HEK293 (cell line): ENCODE measurements around the gene KCTD14.

ENCODE experiments used
- GLIS2 ChIP-seq: fragments of 450-650 bp; formaldehyde crosslinking; IDR thresholded peaks from 2 replicates; pipeline ENCODE4 v1.5.1; 2016; ENCODE audit warnings: missing biosample characterization, missing genetic modification characterization
- KLF10 ChIP-seq: fragments of 450-650 bp; IDR thresholded peaks from 2 replicates; pipeline ENCODE4 v1.5.1; 2018; ENCODE audit warnings: missing biosample characterization, mild to moderate bottlenecking, missing genetic modification characterization
- KLF7 ChIP-seq: fragments of 450-650 bp; formaldehyde crosslinking; IDR thresholded peaks from 2 replicates; pipeline ENCODE4 v1.5.1; 2016; ENCODE audit warnings: missing biosample characterization, missing genetic modification characterization, borderline replicate concordance
- KLF9 ChIP-seq: fragments of 450-650 bp; formaldehyde crosslinking; IDR thresholded peaks from 2 replicates; pipeline ENCODE4 v1.5.1; 2016; ENCODE audit warnings: missing biosample characterization, missing genetic modification characterization, low read depth
- SALL2 ChIP-seq: fragments of 450-650 bp; formaldehyde crosslinking; IDR thresholded peaks from 2 replicates; pipeline ENCODE4 v1.5.0; 2017; ENCODE audit warnings: missing biosample characterization, mild to moderate bottlenecking, missing genetic modification characterization, borderline replicate concordance
- TSHZ1 ChIP-seq: fragments of 450-650 bp; formaldehyde crosslinking; IDR thresholded peaks from 2 replicates; pipeline ENCODE4 v1.5.1; 2016; ENCODE audit warnings: missing biosample characterization, missing genetic modification characterization, borderline replicate concordance
- ZBTB21 ChIP-seq: fragments of 450-650 bp; formaldehyde crosslinking; IDR thresholded peaks from 2 replicates; pipeline ENCODE4 v1.5.1; 2017; ENCODE audit warnings: missing biosample characterization, missing genetic modification characterization
- ZBTB49 ChIP-seq: fragments of 450-650 bp; formaldehyde crosslinking; IDR thresholded peaks from 2 replicates; pipeline ENCODE4 v1.5.1; 2016; ENCODE audit warnings: missing biosample characterization, missing genetic modification characterization, low read depth
- ZBTB6 ChIP-seq: fragments of 450-650 bp; formaldehyde crosslinking; IDR thresholded peaks from 2 replicates; pipeline ENCODE4 v1.5.1; 2017; ENCODE audit warnings: missing biosample characterization, missing genetic modification characterization
- ZNF10 ChIP-seq: fragments of 450-650 bp; formaldehyde crosslinking; IDR thresholded peaks from 2 replicates; pipeline ENCODE4 v1.5.1; 2017; ENCODE audit warnings: missing biosample characterization, missing genetic modification characterization
- ZNF132 ChIP-seq: fragments of 450-650 bp; formaldehyde crosslinking; IDR thresholded peaks from 2 replicates; pipeline ENCODE4 v1.5.1; 2017; ENCODE audit warnings: missing biosample characterization, missing genetic modification characterization, borderline replicate concordance
- ZNF2 ChIP-seq: fragments of 450-650 bp; formaldehyde crosslinking; IDR thresholded peaks from 2 replicates; pipeline ENCODE4 v1.5.1; 2016; ENCODE audit warnings: missing biosample characterization, missing genetic modification characterization
- ZNF202 ChIP-seq: fragments of 450-650 bp; formaldehyde crosslinking; IDR thresholded peaks from 2 replicates; pipeline ENCODE4 v1.5.1; 2016; ENCODE audit warnings: missing biosample characterization, missing genetic modification characterization, borderline replicate concordance
- ZNF211 ChIP-seq: fragments of 450-650 bp; formaldehyde crosslinking; IDR thresholded peaks from 2 replicates; pipeline ENCODE4 v1.5.1; 2016; ENCODE audit warnings: low read depth, missing biosample characterization, missing genetic modification characterization
- ZNF239 ChIP-seq: fragments of 450-650 bp; formaldehyde crosslinking; IDR thresholded peaks from 2 replicates; pipeline ENCODE4 v1.5.1; 2016; ENCODE audit warnings: missing biosample characterization, missing genetic modification characterization
- ZNF302 ChIP-seq: fragments of 450-650 bp; formaldehyde crosslinking; IDR thresholded peaks from 2 replicates; pipeline ENCODE4 v1.5.1; 2016; ENCODE audit warnings: missing biosample characterization, missing genetic modification characterization, low read depth
- ZNF350 ChIP-seq: fragments of 450-650 bp; formaldehyde crosslinking; IDR thresholded peaks from 2 replicates; pipeline ENCODE4 v1.5.0; 2017; ENCODE audit warnings: missing biosample characterization, mild to moderate bottlenecking, missing genetic modification characterization
- ZNF354C ChIP-seq: fragments of 450-650 bp; formaldehyde crosslinking; IDR thresholded peaks from 2 replicates; pipeline ENCODE4 v1.5.1; 2016; ENCODE audit warnings: missing biosample characterization, missing genetic modification characterization, low read depth, borderline replicate concordance
- ZNF398 ChIP-seq: fragments of 450-650 bp; formaldehyde crosslinking; IDR thresholded peaks from 2 replicates; pipeline ENCODE4 v1.5.1; 2017; ENCODE audit warnings: missing biosample characterization, missing genetic modification characterization
- ZNF404 ChIP-seq: fragments of 450-650 bp; formaldehyde crosslinking; IDR thresholded peaks from 2 replicates; pipeline ENCODE4 v1.5.1; 2017; ENCODE audit warnings: missing biosample characterization, missing genetic modification characterization
- ZNF426 ChIP-seq: fragments of 450-650 bp; formaldehyde crosslinking; IDR thresholded peaks from 2 replicates; pipeline ENCODE4 v1.5.1; 2017; ENCODE audit warnings: missing biosample characterization, missing genetic modification characterization, mild to moderate bottlenecking, inconsistent platforms, moderate library complexity
- ZNF48 ChIP-seq: fragments of 450-650 bp; formaldehyde crosslinking; IDR thresholded peaks from 2 replicates; pipeline ENCODE4 v1.5.1; 2016; ENCODE audit warnings: missing biosample characterization, missing genetic modification characterization
- ZNF521 ChIP-seq: fragments of 450-650 bp; formaldehyde crosslinking; IDR thresholded peaks from 2 replicates; pipeline ENCODE4 v1.5.1; 2017; ENCODE audit warnings: missing biosample characterization, mild to moderate bottlenecking, missing genetic modification characterization
- ZNF571 ChIP-seq: fragments of 450-650 bp; formaldehyde crosslinking; IDR thresholded peaks from 2 replicates; pipeline ENCODE4 v1.5.0; 2017; ENCODE audit warnings: missing biosample characterization, missing genetic modification characterization
- ZNF585B ChIP-seq: fragments of 450-650 bp; formaldehyde crosslinking; IDR thresholded peaks from 2 replicates; pipeline ENCODE4 v1.5.1; 2016; ENCODE audit warnings: missing biosample characterization, missing genetic modification characterization
- ZNF600 ChIP-seq: fragments of 450-650 bp; formaldehyde crosslinking; IDR thresholded peaks from 2 replicates; pipeline ENCODE4 v1.5.1; 2016; ENCODE audit warnings: missing biosample characterization, missing genetic modification characterization
- ZNF623 ChIP-seq: fragments of 450-650 bp; formaldehyde crosslinking; IDR thresholded peaks from 2 replicates; pipeline ENCODE4 v1.5.1; 2016; ENCODE audit warnings: missing biosample characterization, missing genetic modification characterization
- ZNF660 ChIP-seq: fragments of 450-650 bp; IDR thresholded peaks from 2 replicates; pipeline ENCODE4 v1.5.1; 2018; ENCODE audit warnings: missing biosample characterization, mild to moderate bottlenecking, missing genetic modification characterization
- ZNF701 ChIP-seq: fragments of 450-650 bp; formaldehyde crosslinking; IDR thresholded peaks from 2 replicates; pipeline ENCODE4 v1.5.1; 2016; ENCODE audit warnings: missing biosample characterization, missing genetic modification characterization
- ZNF791 ChIP-seq: fragments of 450-650 bp; formaldehyde crosslinking; IDR thresholded peaks from 2 replicates; pipeline ENCODE4 v1.5.1; 2016; ENCODE audit warnings: missing biosample characterization, missing genetic modification characterization
- ZNF837 ChIP-seq: fragments of 450-650 bp; formaldehyde crosslinking; IDR thresholded peaks from 2 replicates; pipeline ENCODE4 v1.5.1; 2016; ENCODE audit warnings: missing biosample characterization, missing genetic modification characterization
- ZSCAN23 ChIP-seq: fragments of 450-650 bp; formaldehyde crosslinking; IDR thresholded peaks from 2 replicates; pipeline ENCODE4 v1.5.1; 2016; ENCODE audit warnings: missing biosample characterization, missing genetic modification characterization

Gene KCTD14

GRCh38 chr11:77994434-77995362 is 28.4 kb downstream of the KCTD14 start, which contains the start of gene INTS4 (continued):
- TF ChIP-seq ZBTB49 (no peak), ZNF211 (no peak), KLF9 (peak; percentile 37), ZNF660 (tag by site-specific recombination) (peak; percentile 32; the same call in 1 of the 2 replicates), ZNF2 (tag by site-specific recombination) (peak; percentile 49; the same call in 1 of the 2 replicates), ZBTB21 (no peak), KLF10 (tag by site-specific recombination) (peak; percentile 82), ZSCAN23 (tag by site-specific recombination) (no peak), TSHZ1 (tag by site-specific recombination) (no peak), ZNF791 (tag by site-specific recombination) (no peak), ZNF571 (no peak), ZNF837 (no peak), ZBTB6 (tag by site-specific recombination) (peak; percentile 43; the same call in 1 of the 2 replicates), ZNF239 (tag by site-specific recombination) (no peak), ZNF354C (tag by site-specific recombination) (no peak), ZNF623 (no peak), SALL2 (no peak), ZNF398 (tag by site-specific recombination) (peak; percentile 20; the same call in 1 of the 2 replicates), ZNF302 (tag by site-specific recombination) (no peak), KLF7 (no peak), ZNF521 (no peak), GLIS2 (peak; percentile 81), ZNF701 (tag by site-specific recombination) (no peak), ZNF132 (tag by site-specific recombination) (no peak), ZNF426 (tag by site-specific recombination) (no peak), ZNF10 (tag by site-specific recombination) (no peak), ZNF404 (tag by site-specific recombination) (no peak), ZNF350 (no peak), ZNF202 (no peak), ZNF600 (tag by site-specific recombination) (peak; percentile 25; the same call in 1 of the 2 replicates), ZNF585B (no peak), ZNF48 (tag by site-specific recombination) (no peak)
